Activated CD4-positive, alpha-beta T cell treated with anti-CD3 and anti-CD28 coated beads, Interleukin-2, amount 50 U/mL, for 24 hours (primary cell): Measurements from ENCODE around the gene ZBTB7C.

Experiments used
- DNase-seq, 2 donors: peaks; one replicate each; pipeline ENCODE4 v3.0.0-alpha.2; 2020; ENCODE audit warnings: low read depth in 1 of 2, low spot score in 1 of 2

Gene ZBTB7C

GRCh38 chr18:48149020-48149685 lies 260.0 kb downstream of the ZBTB7C start:
- DNase-seq, result no peak

- no peak for DNase-seq
These were observed 266.2 kb downstream of the ZBTB7C start for GRCh38 chr18:48142994-48143393.

- DNase-seq, result no peak
These were observed 266.8 kb downstream of the ZBTB7C start for GRCh38 chr18:48142353-48142752.

GRCh38 chr18:48140731-48141130 lies 268.5 kb downstream of the ZBTB7C start:
- DNase-seq, result no peak

GRCh38 chr18:48139431-48140347 lies 269.5 kb downstream of the ZBTB7C start:
- DNase-seq, result no peak

GRCh38 chr18:48138660-48139430 lies 270.3 kb downstream of the ZBTB7C start:
- DNase-seq, result no peak

- no peak for DNase-seq
These were observed 271.0 kb downstream of the ZBTB7C start for GRCh38 chr18:48138210-48138609.

- no peak for DNase-seq
These were observed 271.7 kb downstream of the ZBTB7C start for GRCh38 chr18:48137374-48138081.

GRCh38 chr18:48136827-48137373 lies 272.3 kb downstream of the ZBTB7C start:
- DNase-seq, result no peak

GRCh38 chr18:48136051-48136826 lies 272.9 kb downstream of the ZBTB7C start:
- DNase-seq, result no peak

- DNase-seq, result no peak
These were observed 273.7 kb downstream of the ZBTB7C start for GRCh38 chr18:48135436-48135966.

- no peak for DNase-seq
These were observed 274.6 kb downstream of the ZBTB7C start for GRCh38 chr18:48134609-48135008.

- DNase-seq, result no peak
These were observed 275.4 kb downstream of the ZBTB7C start for GRCh38 chr18:48133671-48134251.

GRCh38 chr18:48132797-48133655 lies 276.2 kb downstream of the ZBTB7C start:
- no peak for DNase-seq

GRCh38 chr18:48131042-48131441 lies 278.1 kb downstream of the ZBTB7C start:
- DNase-seq, result no peak

- DNase-seq, result no peak
These were observed 279.5 kb downstream of the ZBTB7C start for GRCh38 chr18:48129621-48130082.

GRCh38 chr18:48127606-48128005 lies 281.6 kb downstream of the ZBTB7C start:
- no peak for DNase-seq

GRCh38 chr18:48126240-48126639 lies 282.9 kb downstream of the ZBTB7C start:
- no peak for DNase-seq
